ENCODE measurements around the gene CLTRN. TPM values are rescaled to one million over a fixed set of nuclear protein-coding genes. Genes with fewer than 3 reads are reported as not detected.

CLTRN gene
- total and polyA plus RNA-seq, 10 donors: 0.16 to 0.48 (median 0.30) TPM; not detected in 5

DNA sequence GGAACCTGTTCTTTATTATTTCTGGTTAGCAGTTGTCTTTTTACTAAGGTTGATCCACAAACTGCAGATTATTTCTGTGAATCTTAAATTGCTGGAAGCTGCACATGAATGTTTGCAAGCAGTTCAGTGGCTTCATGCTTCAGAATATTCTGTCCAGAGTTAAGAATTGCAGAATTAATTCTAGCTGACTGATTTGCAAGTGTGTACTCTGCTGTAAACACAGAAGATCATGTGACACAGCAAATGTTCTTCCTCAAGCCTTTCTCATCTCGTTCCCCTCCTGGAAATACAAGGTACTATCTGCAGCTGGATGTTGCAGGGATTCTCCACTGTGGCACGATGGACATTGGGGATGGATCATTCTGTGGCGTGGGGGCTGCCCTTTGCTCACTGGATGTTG lies 16.8 kb upstream of the CLTRN start:
- no peak overlapping the region for H3K4me3 ChIP-seq
- intact Hi-C loops (cut with DNase I; ENCODE audit: low total_unique reads): loop anchor here (10.0 kb wide), 1 partner anchor 73 kb away; no protein-coding TSS in a partner anchor
- H3K27ac ChIP-seq: no peak overlapping the region
- peaks cover 6 to 41% (median 14%) of the 10 kb centered on the region in 6 donors for H3K4me1 ChIP-seq
- H3K36me3 ChIP-seq: peaks cover 0 to 30% (median 5%) of the 10 kb centered on the region in 6 donors
- no peaks in the 10 kb centered on the region for H3K9me3 ChIP-seq
- 59 to 85% (median 78%) methylated on average over 3 of the region's 3 CpGs for WGBS, 5 donors
- H3K27me3 ChIP-seq (replicated peaks in 1 of 7): no peaks in the 10 kb centered on the region
- DNase-seq: no peak
- no peak for TF ChIP-seq POLR2A (IDR thresholded peaks at IDR 0.05)
- TF ChIP-seq, protein P1, sequence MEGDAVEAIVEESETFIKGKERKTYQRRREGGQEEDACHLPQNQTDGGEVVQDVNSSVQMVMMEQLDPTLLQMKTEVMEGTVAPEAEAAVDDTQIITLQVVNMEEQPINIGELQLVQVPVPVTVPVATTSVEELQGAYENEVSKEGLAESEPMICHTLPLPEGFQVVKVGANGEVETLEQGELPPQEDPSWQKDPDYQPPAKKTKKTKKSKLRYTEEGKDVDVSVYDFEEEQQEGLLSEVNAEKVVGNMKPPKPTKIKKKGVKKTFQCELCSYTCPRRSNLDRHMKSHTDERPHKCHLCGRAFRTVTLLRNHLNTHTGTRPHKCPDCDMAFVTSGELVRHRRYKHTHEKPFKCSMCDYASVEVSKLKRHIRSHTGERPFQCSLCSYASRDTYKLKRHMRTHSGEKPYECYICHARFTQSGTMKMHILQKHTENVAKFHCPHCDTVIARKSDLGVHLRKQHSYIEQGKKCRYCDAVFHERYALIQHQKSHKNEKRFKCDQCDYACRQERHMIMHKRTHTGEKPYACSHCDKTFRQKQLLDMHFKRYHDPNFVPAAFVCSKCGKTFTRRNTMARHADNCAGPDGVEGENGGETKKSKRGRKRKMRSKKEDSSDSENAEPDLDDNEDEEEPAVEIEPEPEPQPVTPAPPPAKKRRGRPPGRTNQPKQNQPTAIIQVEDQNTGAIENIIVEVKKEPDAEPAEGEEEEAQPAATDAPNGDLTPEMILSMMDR (IDR thresholded peaks at IDR 0.05 in 8 of 11, conservative IDR thresholded peaks at IDR 0.05 in 3 of 11): no peak
- TF ChIP-seq POLR2AphosphoS5 (IDR thresholded peaks at IDR 0.05): no peak

DNA sequence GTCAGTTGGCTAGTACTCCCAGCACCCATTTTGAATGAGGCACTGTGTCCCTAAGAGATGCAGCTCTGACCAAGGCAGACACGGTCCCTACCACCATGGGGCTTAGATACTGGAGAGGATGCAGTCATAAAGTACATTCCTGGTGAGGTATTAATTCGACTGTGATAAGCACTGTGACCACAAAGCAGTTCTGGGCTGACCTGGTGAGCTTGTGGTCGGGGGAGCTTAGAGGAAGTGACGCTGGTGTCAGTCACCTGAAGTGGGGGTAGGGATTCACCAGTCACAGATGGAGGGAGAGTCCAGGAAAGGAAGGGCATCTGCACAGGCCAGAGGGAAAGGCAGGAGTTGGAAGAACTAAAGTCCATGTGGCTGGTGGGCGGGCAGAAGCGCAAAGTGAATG lies 15.8 kb upstream of the CLTRN start:
- no peak for DNase-seq
- peaks cover 10 to 47% (median 20%) of the 10 kb centered on the region in 6 donors for H3K4me1 ChIP-seq
- no peak overlapping the region for H3K4me3 ChIP-seq
- H3K27me3 ChIP-seq (replicated peaks in 1 of 7): no peaks in the 10 kb centered on the region
- intact Hi-C loops (cut with DNase I; ENCODE audit: low total_unique reads): loop anchor here (10.0 kb wide), 1 partner anchor 74 kb away; no protein-coding TSS in a partner anchor
- WGBS, 5 donors: 52 to 68% (median 65%) methylated on average over 5 to 6 of the region's 6 CpGs
- H3K36me3 ChIP-seq: peaks cover 0 to 30% (median 5%) of the 10 kb centered on the region in 6 donors
- TF ChIP-seq POLR2A (IDR thresholded peaks at IDR 0.05) (no peak), POLR2AphosphoS5 (IDR thresholded peaks at IDR 0.05) (no peak)
- TF ChIP-seq, protein P1 (IDR thresholded peaks at IDR 0.05 in 8 of 11, conservative IDR thresholded peaks at IDR 0.05 in 3 of 11): no peak
- no peaks in the 10 kb centered on the region for H3K9me3 ChIP-seq
- no peak overlapping the region for H3K27ac ChIP-seq

DNA sequence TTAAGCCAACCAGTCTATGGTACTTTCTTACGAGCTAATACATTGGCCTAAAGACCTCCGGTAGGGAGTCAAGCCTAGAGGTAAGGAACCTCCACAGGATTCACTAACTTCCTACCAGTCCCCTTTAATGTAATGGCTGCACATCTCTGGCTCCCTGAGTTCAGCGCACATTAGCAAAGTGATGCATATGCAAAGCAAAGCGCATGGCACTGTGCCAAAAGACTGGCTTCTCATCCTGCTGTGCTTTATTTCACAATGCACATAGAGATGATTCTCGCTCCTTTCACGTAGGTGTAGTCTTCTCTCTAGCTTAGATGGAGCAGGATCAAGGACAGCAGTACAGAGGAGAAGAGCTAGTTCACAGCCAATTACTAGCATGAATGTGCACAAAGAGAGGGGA lies 14.6 kb upstream of the CLTRN start:
- H3K4me1 ChIP-seq: peaks cover 12 to 48% (median 20%) of the 10 kb centered on the region in 6 donors
- peaks cover 0 to 30% (median 5%) of the 10 kb centered on the region in 6 donors for H3K36me3 ChIP-seq
- intact Hi-C loops (cut with DNase I; ENCODE audit: low total_unique reads): no loop called here
- no peaks in the 10 kb centered on the region for H3K9me3 ChIP-seq
- DNase-seq: no peak
- no peaks in the 10 kb centered on the region for H3K27me3 ChIP-seq (replicated peaks in 1 of 7)
- 91 to 97% (median 94%) methylated on average over 6 of the region's 6 CpGs for WGBS, 5 donors
- H3K27ac ChIP-seq: no peak overlapping the region
- TF ChIP-seq, protein P1 (IDR thresholded peaks at IDR 0.05 in 8 of 11, conservative IDR thresholded peaks at IDR 0.05 in 3 of 11): no peak
- TF ChIP-seq POLR2A (IDR thresholded peaks at IDR 0.05): no peak
- TF ChIP-seq POLR2AphosphoS5 (IDR thresholded peaks at IDR 0.05): no peak
- no peak overlapping the region for H3K4me3 ChIP-seq

DNA sequence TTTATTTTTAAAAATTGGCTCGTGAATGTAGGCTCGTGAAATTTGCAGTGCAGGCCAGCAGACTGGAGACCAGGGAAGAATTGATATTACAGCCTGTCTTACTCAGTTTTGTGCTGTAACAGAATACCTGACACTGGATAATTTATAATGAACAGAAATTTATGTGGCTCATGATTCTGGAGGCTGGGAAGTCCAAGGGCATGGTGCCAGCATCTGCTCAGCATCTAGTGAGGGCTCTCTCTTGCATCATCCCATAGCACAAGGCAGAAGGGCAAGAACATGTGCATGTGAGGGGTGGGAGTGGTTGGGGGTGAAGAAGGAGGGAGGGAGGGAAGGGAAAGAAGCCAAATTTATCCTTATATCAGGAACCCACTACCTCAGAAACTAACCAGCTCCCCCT lies 13.7 kb upstream of the CLTRN start:
- Histone ChIP-seq H3K9me3 (no peaks in the 10 kb centered on the region), H3K27ac (no peak overlapping the region), H3K27me3 (replicated peaks in 1 of 7) (no peaks in the 10 kb centered on the region), H3K36me3 (peaks cover 0 to 30% (median 5%) of the 10 kb centered on the region in 6 donors), H3K4me3 (no peak overlapping the region), H3K4me1 (peaks cover 15 to 52% (median 23%) of the 10 kb centered on the region in 6 donors)
- no peak for TF ChIP-seq POLR2AphosphoS5 (IDR thresholded peaks at IDR 0.05)
- TF ChIP-seq, protein P1 (IDR thresholded peaks at IDR 0.05 in 8 of 11, conservative IDR thresholded peaks at IDR 0.05 in 3 of 11): no peak
- no peak for TF ChIP-seq POLR2A (IDR thresholded peaks at IDR 0.05)
- DNase-seq: no peak
- 91 to 95% (median 93%) methylated on average over 2 of the region's 2 CpGs for WGBS, 5 donors
- intact Hi-C loops (cut with DNase I; ENCODE audit: low total_unique reads): no loop called here

Data from spleen (tissue), 11 donors.